Astrocyte of the spinal cord (primary cell): Measurements from ENCODE around the gene TOMM5.

ENCODE experiments used
- DNase-seq: peaks from one replicate; pipeline ENCODE4 v3.0.0; 2011; ENCODE audit warnings: low read depth, low spot score
- H3K4me3 ChIP-seq: 2 replicates; pipeline ENCODE4 v1.5.1; 2011; ENCODE audit warnings: low read depth, mild to moderate bottlenecking, low read length, moderate library complexity
- in situ Hi-C: cut with HindIII; loops from 2 replicates; pipeline ENCODE4 v1.10.0; 2017; ENCODE audit warnings: low sequenced_read_pairs
- TF ChIP-seq, protein P1 (sequence below): IDR thresholded peaks from 2 replicates; pipeline ENCODE4 v1.5.1; 2012; ENCODE audit warnings: low read depth, mild to moderate bottlenecking, low read length, inconsistent platforms

The TOMM5 gene

DNA sequence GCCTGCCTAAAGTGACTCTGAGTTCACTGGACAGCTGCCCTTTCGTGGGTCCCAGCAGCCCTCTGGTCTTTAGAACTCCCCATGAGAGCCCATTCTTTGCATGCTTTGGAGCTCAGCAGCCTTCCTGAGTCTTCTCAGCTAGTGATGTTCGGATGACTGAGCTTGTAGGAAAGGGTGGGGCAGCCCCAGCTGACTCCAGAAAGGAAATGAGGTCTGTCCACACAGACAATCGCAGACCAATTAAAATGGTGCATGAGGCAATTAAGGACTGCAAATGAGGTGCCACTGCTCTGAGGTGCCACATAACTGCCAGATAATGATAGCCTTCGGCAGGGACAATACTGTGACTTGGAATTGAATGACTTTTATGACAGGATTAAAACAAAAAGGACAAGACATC, 25.4 kb upstream of the TOMM5 start:
- in situ Hi-C loops, result no loop called here
- no peak overlapping the region for H3K4me3 ChIP-seq
- TF ChIP-seq, protein P1, sequence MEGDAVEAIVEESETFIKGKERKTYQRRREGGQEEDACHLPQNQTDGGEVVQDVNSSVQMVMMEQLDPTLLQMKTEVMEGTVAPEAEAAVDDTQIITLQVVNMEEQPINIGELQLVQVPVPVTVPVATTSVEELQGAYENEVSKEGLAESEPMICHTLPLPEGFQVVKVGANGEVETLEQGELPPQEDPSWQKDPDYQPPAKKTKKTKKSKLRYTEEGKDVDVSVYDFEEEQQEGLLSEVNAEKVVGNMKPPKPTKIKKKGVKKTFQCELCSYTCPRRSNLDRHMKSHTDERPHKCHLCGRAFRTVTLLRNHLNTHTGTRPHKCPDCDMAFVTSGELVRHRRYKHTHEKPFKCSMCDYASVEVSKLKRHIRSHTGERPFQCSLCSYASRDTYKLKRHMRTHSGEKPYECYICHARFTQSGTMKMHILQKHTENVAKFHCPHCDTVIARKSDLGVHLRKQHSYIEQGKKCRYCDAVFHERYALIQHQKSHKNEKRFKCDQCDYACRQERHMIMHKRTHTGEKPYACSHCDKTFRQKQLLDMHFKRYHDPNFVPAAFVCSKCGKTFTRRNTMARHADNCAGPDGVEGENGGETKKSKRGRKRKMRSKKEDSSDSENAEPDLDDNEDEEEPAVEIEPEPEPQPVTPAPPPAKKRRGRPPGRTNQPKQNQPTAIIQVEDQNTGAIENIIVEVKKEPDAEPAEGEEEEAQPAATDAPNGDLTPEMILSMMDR, result no peak
- DNase-seq, result peak; percentile 13

DNA sequence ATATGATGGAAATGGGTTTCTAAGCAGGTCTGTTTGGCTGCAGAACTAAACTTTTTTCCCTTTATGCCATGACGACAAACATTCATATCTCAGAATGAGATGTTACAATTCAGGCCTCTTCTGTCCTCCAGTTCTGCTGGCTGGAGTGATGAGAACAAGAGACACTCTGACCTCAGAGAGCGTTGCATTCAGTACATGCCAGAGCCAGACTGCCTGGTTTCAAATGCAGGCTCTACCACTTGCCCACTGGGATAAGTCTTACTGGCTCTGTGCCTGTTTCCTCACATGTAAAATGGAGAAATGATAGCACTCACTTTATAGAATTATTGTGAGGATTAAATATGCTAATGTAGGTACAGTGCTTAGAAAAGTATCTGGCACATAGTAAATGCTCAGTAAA, 24.8 kb upstream of the TOMM5 start:
- H3K4me3 ChIP-seq, result no peak overlapping the region
- in situ Hi-C loops, result no loop called here
- no peak for DNase-seq
- TF ChIP-seq, protein P1, result no peak

DNA sequence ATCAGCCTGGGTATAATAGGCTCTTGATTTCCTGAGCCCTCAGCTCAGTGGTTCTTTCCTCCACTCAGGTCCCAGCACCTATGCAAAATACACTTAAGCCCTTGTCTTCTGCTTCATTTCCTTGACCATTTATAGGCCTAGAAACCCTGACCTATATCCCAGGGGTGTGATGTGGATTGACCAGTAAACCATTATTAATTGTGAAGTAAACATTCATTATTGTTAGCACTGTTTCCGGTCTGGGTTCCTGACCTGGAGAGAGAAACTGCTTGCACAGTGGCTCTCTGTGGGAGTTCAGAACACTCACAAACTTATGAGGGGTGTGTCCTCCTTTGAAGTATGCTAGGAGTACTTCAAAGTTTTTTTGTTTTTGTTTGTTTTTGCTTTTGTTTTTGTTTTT, 19.6 kb upstream of the TOMM5 start:
- DNase-seq, result no peak
- in situ Hi-C loops, result no loop called here
- TF ChIP-seq, protein P1, result no peak
- H3K4me3 ChIP-seq, result no peak overlapping the region

DNA sequence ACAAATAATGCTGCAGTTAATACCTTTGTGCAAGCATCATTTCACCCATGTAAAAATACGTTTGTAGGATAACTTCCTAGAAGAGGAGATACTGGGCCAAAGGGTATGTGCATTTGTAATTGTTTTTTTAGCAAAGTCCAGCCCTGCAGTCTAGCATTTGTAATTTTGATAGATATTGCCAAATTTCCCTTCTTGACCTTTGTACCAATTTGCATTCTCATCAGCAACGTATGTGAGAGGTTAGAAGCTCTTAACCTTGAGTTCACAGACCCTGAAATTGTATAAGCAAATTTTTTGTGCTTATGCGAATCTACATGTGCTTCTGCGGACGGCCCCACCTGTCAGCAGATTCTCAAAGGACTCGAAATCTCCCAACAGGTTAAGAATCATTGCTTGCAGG, 18.6 kb upstream of the TOMM5 start:
- in situ Hi-C loops, result no loop called here
- no peak overlapping the region for H3K4me3 ChIP-seq
- TF ChIP-seq, protein P1, result no peak
- DNase-seq, result no peak

DNA sequence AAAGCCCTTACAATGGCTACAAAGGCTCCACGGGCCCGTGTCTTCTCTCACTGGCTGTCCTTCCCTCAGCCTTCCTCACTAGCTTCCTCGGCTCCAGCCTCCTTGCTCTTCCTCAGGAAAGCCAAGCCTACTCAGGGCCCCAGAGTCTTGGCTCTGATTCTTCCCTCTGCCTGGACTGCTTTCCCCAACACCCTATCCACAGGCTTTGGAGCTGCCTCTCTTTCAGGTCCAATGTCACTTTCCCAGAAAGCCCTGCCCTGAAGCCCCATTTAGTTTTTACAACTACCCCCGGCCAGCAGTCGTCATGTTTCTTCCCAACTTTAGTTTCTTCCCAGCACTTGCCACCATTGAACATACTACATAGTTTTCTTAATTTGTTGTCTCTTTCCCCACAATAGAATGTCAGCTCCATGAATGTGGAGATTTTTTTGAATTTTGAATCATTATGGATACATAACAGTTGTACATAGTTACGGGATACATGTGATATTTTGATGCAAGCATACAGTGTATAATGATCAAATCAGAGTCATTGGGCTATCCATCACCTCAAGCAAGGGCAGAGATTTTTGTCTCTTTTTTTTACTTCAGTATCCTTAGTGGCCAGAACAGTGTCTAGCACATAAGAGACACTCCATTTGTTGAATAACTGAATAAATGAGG, 17.5 kb upstream of the TOMM5 start:
- DNase-seq, result no peak
- H3K4me3 ChIP-seq, result no peak overlapping the region
- in situ Hi-C loops, result no loop called here
- TF ChIP-seq, protein P1, result no peak

DNA sequence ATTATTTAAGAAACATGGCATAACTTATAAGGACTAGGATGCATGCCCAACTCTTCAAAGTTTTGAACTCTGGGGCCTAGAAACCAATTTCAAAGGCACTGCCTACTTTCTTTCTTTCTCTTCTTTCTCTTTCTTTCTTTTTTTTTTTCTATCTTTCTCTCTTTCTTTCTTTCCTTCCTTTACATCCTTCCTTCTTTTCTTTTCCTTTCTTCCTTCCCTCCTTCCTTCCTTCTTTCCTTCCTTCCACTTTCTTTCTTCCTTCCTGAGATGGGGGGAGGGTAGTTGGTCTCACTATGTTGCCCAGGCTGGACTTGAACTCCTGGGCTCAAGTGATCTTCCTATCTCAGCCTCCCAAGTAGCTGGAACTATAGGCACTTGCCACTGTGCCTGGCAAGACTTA, 15.9 kb upstream of the TOMM5 start:
- DNase-seq, result no peak
- TF ChIP-seq, protein P1, result no peak
- in situ Hi-C loops, result no loop called here
- H3K4me3 ChIP-seq, result no peak overlapping the region

DNA sequence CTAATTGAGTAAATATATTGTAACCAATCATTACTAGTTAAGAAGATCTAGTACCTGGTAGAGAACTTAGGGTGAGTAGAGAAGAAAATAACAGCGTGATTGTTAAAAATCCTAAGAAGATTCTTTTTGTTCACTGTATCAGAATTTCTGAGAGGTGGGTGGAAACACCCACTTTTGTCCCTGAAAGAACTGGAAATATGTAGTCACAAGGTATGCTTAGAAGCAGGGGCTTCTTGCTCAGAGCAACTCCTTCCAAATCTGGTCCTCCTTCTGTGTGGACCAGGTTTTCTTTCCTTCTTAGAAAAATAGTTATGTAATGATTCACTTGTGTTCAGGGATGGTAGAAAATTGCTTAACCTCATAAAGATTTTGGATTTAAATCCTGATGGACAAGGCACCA, 11.9 kb upstream of the TOMM5 start:
- TF ChIP-seq, protein P1, result no peak
- no peak overlapping the region for H3K4me3 ChIP-seq
- in situ Hi-C loops, result no loop called here
- no peak for DNase-seq
